GM23248 (cell line): Measurements from ENCODE around the gene BAZ1B. TPM values are rescaled to one million over a fixed set of nuclear protein-coding genes. Genes with fewer than 3 reads are reported as not detected.

Experiments
- DNase-seq: peaks from one replicate; pipeline ENCODE4 v3.0.0-alpha.2; 2015
- H2AFZ ChIP-seq: fragments of 200-600 bp; sonication (generic); 2 replicates; pipeline ENCODE4 v1.6.1; 2016; ENCODE audit warnings: antibody characterized with exemption
- H3F3A ChIP-seq: fragments of 200-600 bp; sonication (generic); 2 replicates; pipeline ENCODE4 v1.6.1; 2016; ENCODE audit warnings: mild to moderate bottlenecking, antibody characterized with exemption, mixed run types; ENCODE audit not compliant: insufficient read depth
- H3K27ac ChIP-seq: fragments of 200-600 bp; sonication (generic); 2 replicates; pipeline ENCODE4 v1.5.1; 2016; ENCODE audit warnings: mild to moderate bottlenecking
- H3K27me3 ChIP-seq: fragments of 200-600 bp; sonication (generic); replicated peaks from 2 replicates; pipeline ENCODE4 v1.6.1; 2016; ENCODE audit warnings: mild to moderate bottlenecking; ENCODE audit not compliant: insufficient read depth
- H3K36me3 ChIP-seq: fragments of 200-600 bp; sonication (generic); 2 replicates; pipeline ENCODE4 v1.6.1; 2016; ENCODE audit warnings: low read depth, mild to moderate bottlenecking
- H3K4me1 ChIP-seq: fragments of 200-600 bp; sonication (generic); 2 replicates; pipeline ENCODE4 v1.6.1; 2016; ENCODE audit warnings: mild to moderate bottlenecking; ENCODE audit not compliant: insufficient read depth
- H3K4me2 ChIP-seq: fragments of 200-600 bp; sonication (generic); one replicate; pipeline ENCODE4 v1.6.1; 2016; ENCODE audit warnings: mild to moderate bottlenecking; ENCODE audit not compliant: unreplicated experiment
- H3K4me3 ChIP-seq: fragments of 200-600 bp; sonication (generic); 2 replicates; pipeline ENCODE4 v1.5.1; 2016; ENCODE audit warnings: mild to moderate bottlenecking
- H3K79me2 ChIP-seq: fragments of 200-600 bp; sonication (generic); 2 replicates; pipeline ENCODE4 v1.6.1; 2016; ENCODE audit warnings: mild to moderate bottlenecking; ENCODE audit not compliant: insufficient read depth
- H3K9ac ChIP-seq: fragments of 200-600 bp; sonication (generic); 2 replicates; pipeline ENCODE4 v1.6.1; 2016; ENCODE audit warnings: mild to moderate bottlenecking
- H3K9me2 ChIP-seq: fragments of 200-600 bp; sonication (generic); 2 replicates; pipeline ENCODE4 v1.6.1; 2016; ENCODE audit warnings: mixed run types, mild to moderate bottlenecking, moderate library complexity; ENCODE audit not compliant: insufficient read depth
- H3K9me3 ChIP-seq: fragments of 200-600 bp; sonication (generic); one replicate; pipeline ENCODE4 v1.6.1; 2017; ENCODE audit warnings: low read depth
- H4K20me1 ChIP-seq: fragments of 200-600 bp; sonication (generic); 2 replicates; pipeline ENCODE4 v1.6.0; 2016; ENCODE audit not compliant: insufficient read depth
- EZH2 ChIP-seq: fragments of 200-600 bp; sonication (generic); IDR thresholded peaks from 2 replicates; pipeline ENCODE4 v1.6.1; 2018; ENCODE audit warnings: antibody characterized with exemption, mild to moderate bottlenecking; ENCODE audit not compliant: insufficient read depth, poor library complexity, severe bottlenecking
- EZH2phosphoT487 ChIP-seq: fragments of 200-600 bp; sonication (generic); IDR thresholded peaks from 2 replicates; pipeline ENCODE4 v1.6.1; 2018; ENCODE audit warnings: antibody characterized with exemption, moderate library complexity, mild to moderate bottlenecking, low read depth; ENCODE audit not compliant: insufficient read depth
- WGBS, 2 experiments: methylation state at CpG; one replicate each; pipeline ENCODE4 v1.1.6; 2015 to 2017; ENCODE audit warnings: low lambda C conversion rate in 2 of 2, low coverage in 1 of 2; ENCODE audit errors: missing lambda C conversion rate in 2 of 2; 5-methylcytosine and 5-hydroxymethylcytosine counted together
- in situ Hi-C: fragments of 300-500 bp; cut with MboI; formaldehyde crosslinking; loops from 2 replicates; pipeline ENCODE4 v1.15.0; 2020
- polyA plus RNA-seq: library from polyadenylated mRNA; unstranded; fragments of >200 nt; fragmentation: Nextera tagmentation; extraction: Ambion mirVana; gene quantifications from 2 replicates; pipeline ENCODE4 v1.2.1, GENCODE V29; 2016
- total RNA-seq: library from RNA; depleted of rRNA; stranded (reverse); fragments of >200 nt; shearing (Covaris generic); gene quantifications from 2 replicates; pipeline ENCODE4 v1.2.3, GENCODE V29; 2014

BAZ1B gene
- total and polyA plus RNA-seq, 2 experiments from 2014 or later = 24.0 to 41.8 TPM

DNA sequence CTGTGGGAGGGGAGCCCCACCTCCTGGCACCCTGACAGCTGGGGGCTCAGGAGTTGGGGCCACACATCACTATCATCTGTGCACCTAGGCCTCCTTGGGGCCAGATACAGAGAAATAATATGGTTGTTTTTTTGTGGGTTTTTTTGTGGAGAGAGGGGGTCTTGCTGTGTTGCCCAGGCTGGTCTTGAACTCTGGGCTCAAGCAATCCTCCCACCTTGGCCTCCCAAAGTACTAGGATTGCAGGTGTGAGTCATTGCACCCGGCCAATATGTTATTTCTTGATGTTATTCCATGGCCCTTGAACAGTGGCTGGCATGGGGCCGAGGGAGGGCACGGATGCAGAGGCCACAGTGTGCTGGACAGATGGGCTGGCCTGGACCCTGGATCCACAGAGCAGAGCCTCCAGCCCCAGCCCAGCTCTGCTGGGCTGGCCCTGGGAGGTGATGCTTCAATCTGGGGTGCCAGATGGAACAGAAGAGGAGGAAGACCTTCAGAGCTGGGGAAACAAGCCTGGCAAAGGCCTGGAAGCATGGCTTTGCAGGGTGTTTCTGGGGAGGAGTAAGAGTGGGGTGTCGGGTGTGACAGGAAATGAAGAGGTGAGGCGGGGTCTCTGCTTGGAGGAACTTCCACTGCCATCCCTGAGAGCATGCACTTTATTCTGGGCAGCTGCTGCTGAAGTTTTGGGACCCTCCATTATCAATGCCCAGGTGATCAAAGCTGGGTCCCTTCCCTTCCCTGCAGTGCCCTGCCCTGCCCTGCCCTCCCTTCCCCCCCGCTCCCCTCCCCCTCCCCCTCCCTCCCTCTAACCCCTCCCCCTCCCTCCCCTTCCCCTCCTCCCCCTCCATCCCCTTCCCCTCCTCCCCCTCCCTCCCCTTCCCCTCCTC is 92.2 kb downstream of the BAZ1B start:
- Histone ChIP-seq H3K4me1 (no peaks in the 10 kb centered on the region), H4K20me1 (no peaks in the 10 kb centered on the region), H3K27ac (no peak overlapping the region), H3K36me3 (no peaks in the 10 kb centered on the region), H3K4me3 (no peak overlapping the region), H2AFZ (no peak overlapping the region), H3F3A (no peaks in the 10 kb centered on the region), H3K4me2 (no peak overlapping the region), H3K27me3 (no peaks in the 10 kb centered on the region), H3K9me3 (no peaks in the 10 kb centered on the region), H3K9ac (no peak overlapping the region), H3K79me2 (no peaks in the 10 kb centered on the region), H3K9me2 (no peaks in the 10 kb centered on the region)
- WGBS, 2 experiments = 50 to 57% methylated on average over 5 to 6 of the region's 6 CpGs
- DNase-seq = no peak
- no peak for TF ChIP-seq EZH2phosphoT487
- TF ChIP-seq EZH2 = no peak
- in situ Hi-C loops = no loop called here

DNA sequence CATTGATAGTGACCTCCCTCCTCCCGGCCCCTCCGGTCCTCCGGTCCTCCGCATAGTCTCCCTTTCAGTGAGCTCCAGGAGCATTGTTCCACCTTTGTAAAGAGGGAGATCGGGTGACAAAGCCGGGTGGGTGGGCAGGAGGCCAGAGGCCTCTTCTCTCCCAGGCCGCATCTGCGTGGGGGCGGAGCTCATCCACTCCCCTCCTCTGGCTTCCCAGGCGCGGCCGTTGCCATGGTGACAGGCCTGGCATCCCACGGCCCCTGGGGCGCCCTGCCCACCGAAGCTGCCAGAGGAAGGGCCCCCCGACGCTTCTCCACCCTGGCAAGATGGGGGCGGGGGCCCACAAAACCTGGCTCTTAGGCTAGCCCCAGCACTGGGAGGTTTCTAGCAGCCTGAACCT is 92.9 kb downstream of the BAZ1B start:
- Histone ChIP-seq H3K27me3 (no peaks in the 10 kb centered on the region), H3K9me3 (no peaks in the 10 kb centered on the region), H3K9ac (no peak overlapping the region), H3K4me3 (no peak overlapping the region), H3K36me3 (no peaks in the 10 kb centered on the region), H3K27ac (no peak overlapping the region), H4K20me1 (no peaks in the 10 kb centered on the region), H3K9me2 (no peaks in the 10 kb centered on the region), H3K4me1 (no peaks in the 10 kb centered on the region), H3K4me2 (no peak overlapping the region), H3K79me2 (no peaks in the 10 kb centered on the region), H2AFZ (no peak overlapping the region), H3F3A (no peaks in the 10 kb centered on the region)
- in situ Hi-C loops = no loop called here
- 0 to 18% methylated on average over 5 to 16 of the region's 18 CpGs for WGBS, 2 experiments
- no peak for TF ChIP-seq EZH2phosphoT487
- TF ChIP-seq EZH2 = no peak
- DNase-seq = peak; percentile 33

DNA sequence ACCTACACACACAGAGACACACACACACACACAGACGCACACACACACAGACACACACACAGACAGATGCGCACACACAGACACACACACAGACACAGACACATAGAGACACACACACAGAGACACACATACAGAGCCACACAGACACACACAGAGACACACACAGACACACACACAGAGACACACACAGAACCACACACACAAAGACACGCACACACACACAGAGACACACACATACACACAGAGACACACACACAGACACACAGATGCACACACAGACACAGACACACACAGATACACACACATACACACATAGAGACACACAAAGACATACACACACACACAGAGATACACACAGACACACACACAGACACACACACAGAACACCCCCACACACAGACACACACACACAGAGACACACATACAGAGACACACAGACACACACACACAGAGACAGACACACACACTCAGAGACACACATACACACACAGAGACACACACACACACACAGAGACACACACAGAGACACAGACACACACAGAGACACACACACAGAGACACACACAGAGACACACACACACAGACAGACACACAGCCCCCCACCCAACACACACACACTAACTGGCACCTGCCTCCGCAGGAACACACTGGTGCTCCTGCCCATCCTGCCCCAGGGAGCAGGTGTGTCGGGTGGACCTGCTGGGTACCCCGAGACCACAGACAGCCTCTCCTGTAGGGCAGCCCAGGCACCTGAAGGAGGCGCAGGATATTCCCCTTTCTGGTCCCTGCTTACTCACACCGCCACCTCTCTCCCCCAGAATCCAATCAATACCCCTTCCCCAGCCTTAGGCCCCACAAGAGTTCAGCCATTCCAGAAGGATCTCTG is 93.9 kb downstream of the BAZ1B start:
- H3K27me3 ChIP-seq = no peaks in the 10 kb centered on the region
- no peak overlapping the region for H3K9ac ChIP-seq
- no peak overlapping the region for H2AFZ ChIP-seq
- in situ Hi-C loops = no loop called here
- H3K36me3 ChIP-seq = no peaks in the 10 kb centered on the region
- no peaks in the 10 kb centered on the region for H3F3A ChIP-seq
- DNase-seq = no peak
- H3K9me3 ChIP-seq = no peaks in the 10 kb centered on the region
- no peaks in the 10 kb centered on the region for H3K9me2 ChIP-seq
- H3K79me2 ChIP-seq = no peaks in the 10 kb centered on the region
- 85% methylated on average over 7 to 8 of the region's 8 CpGs for WGBS, 2 experiments
- H3K27ac ChIP-seq = no peak overlapping the region
- no peaks in the 10 kb centered on the region for H3K4me1 ChIP-seq
- no peak for TF ChIP-seq EZH2phosphoT487
- no peak for TF ChIP-seq EZH2
- H4K20me1 ChIP-seq = no peaks in the 10 kb centered on the region
- H3K4me2 ChIP-seq = no peak overlapping the region
- no peak overlapping the region for H3K4me3 ChIP-seq

DNA sequence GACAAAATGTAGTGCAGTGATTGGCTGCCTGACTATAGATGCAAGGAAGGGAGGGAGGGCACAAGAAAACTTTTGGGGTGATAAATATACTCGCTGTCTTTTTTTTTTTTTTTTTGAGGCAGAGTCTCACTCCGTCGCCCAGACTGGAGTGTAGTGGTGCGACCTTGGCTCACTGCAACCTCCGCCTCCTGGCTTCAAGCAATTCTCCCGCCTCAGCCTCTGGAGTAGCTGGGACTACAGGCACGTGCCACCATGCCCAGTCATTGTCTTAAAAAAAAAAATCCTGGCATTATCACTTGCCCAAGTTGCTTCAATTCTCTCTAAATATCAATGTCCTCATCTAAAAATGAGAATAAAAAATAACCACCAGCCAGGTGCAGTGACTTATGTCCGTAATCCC is 96.1 kb downstream of the BAZ1B start:
- no peaks in the 10 kb centered on the region for H3K9me3 ChIP-seq
- no peak overlapping the region for H3K4me3 ChIP-seq
- no peak overlapping the region for H2AFZ ChIP-seq
- no peaks in the 10 kb centered on the region for H4K20me1 ChIP-seq
- TF ChIP-seq EZH2 (no peak), EZH2phosphoT487 (no peak)
- H3K27me3 ChIP-seq = no peaks in the 10 kb centered on the region
- no peaks in the 10 kb centered on the region for H3K36me3 ChIP-seq
- no peaks in the 10 kb centered on the region for H3K79me2 ChIP-seq
- no peak overlapping the region for H3K27ac ChIP-seq
- H3K4me2 ChIP-seq = no peak overlapping the region
- no peaks in the 10 kb centered on the region for H3K9me2 ChIP-seq
- H3F3A ChIP-seq = no peaks in the 10 kb centered on the region
- 69 to 85% methylated on average over 4 to 8 of the region's 8 CpGs for WGBS, 2 experiments
- in situ Hi-C loops = no loop called here
- DNase-seq = no peak
- no peak overlapping the region for H3K9ac ChIP-seq
- H3K4me1 ChIP-seq = no peaks in the 10 kb centered on the region
